GM12865 (cell line): ENCODE data around the gene TCF19.
"Not testable (repeated sequence)": the region's sequence is repeated elsewhere in the genome, so short reads cannot be mapped to it uniquely, and the experiment has no call there.

Experiments used
- DNase-seq: peaks from one replicate; pipeline ENCODE4 v3.0.0; 2010; ENCODE audit warnings: low read depth
- H3K4me3 ChIP-seq: 2 replicates; pipeline ENCODE4 v1.5.1; 2011; ENCODE audit warnings: mild to moderate bottlenecking, low read depth, low read length, control low read depth
- TF ChIP-seq, protein P1 (sequence below): IDR thresholded peaks from 2 replicates; pipeline ENCODE4 v1.5.1; 2011; ENCODE audit warnings: low read length, control low read depth, low read depth, inconsistent platforms; ENCODE audit not compliant: insufficient read depth; ENCODE audit errors: missing control alignments

The TCF19 gene

DNA sequence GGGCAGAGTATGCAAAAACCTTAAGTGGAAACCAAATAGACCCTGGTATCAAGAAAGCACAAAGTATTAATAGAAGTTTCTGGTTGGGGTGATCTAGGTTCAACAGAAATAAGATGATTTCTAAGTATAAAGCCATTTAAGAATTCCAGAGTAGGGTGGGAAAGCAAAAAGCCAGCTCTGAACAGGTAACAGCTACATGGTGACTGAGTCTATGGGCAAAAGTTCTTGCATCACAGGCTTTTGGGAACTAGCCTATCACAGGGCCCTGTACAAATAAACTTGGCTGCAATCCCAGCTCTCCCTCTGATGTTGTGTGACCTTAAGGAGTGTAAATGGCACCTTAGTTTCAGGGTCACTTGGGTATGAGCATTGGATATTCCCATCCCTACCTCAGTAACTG lies 5.5 kb downstream of the TCF19 start:
- TF ChIP-seq, protein P1, sequence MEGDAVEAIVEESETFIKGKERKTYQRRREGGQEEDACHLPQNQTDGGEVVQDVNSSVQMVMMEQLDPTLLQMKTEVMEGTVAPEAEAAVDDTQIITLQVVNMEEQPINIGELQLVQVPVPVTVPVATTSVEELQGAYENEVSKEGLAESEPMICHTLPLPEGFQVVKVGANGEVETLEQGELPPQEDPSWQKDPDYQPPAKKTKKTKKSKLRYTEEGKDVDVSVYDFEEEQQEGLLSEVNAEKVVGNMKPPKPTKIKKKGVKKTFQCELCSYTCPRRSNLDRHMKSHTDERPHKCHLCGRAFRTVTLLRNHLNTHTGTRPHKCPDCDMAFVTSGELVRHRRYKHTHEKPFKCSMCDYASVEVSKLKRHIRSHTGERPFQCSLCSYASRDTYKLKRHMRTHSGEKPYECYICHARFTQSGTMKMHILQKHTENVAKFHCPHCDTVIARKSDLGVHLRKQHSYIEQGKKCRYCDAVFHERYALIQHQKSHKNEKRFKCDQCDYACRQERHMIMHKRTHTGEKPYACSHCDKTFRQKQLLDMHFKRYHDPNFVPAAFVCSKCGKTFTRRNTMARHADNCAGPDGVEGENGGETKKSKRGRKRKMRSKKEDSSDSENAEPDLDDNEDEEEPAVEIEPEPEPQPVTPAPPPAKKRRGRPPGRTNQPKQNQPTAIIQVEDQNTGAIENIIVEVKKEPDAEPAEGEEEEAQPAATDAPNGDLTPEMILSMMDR = no peak
- H3K4me3 ChIP-seq = peak overlapping the region; percentile 13; the same call in 1 of the 2 replicates
- peak; percentile 33 for DNase-seq

DNA sequence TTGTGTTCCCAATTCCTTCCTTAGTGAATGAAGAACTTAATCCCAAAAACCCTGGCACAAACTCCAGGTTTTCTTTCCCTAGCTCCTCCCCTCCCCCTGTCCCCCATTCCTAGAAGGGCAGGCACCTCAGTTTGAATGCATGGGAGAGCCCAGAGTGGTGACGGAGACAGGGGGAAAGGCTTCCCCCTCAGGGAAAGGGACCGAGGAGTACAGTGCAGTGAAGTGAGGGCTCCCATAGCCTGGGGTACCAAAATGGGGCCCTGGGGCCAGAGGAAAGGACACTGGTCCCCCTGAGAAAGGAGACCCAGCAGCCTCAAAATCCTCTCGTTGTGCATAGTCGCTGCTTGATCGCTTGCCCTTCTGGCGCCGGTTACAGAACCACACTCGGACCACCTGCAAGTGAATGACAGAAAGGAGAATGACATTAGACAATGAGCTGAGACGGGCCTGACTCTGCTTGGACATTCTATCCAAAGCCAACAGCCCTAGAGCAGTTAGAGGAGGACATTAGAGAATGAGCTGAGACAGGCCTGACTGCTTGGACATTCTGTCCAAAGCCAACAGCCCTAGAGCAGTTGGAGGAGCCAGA lies 6.2 kb downstream of the TCF19 start:
- peak overlapping the region; percentile 16 for H3K4me3 ChIP-seq
- DNase-seq = not testable (repeated sequence)

DNA sequence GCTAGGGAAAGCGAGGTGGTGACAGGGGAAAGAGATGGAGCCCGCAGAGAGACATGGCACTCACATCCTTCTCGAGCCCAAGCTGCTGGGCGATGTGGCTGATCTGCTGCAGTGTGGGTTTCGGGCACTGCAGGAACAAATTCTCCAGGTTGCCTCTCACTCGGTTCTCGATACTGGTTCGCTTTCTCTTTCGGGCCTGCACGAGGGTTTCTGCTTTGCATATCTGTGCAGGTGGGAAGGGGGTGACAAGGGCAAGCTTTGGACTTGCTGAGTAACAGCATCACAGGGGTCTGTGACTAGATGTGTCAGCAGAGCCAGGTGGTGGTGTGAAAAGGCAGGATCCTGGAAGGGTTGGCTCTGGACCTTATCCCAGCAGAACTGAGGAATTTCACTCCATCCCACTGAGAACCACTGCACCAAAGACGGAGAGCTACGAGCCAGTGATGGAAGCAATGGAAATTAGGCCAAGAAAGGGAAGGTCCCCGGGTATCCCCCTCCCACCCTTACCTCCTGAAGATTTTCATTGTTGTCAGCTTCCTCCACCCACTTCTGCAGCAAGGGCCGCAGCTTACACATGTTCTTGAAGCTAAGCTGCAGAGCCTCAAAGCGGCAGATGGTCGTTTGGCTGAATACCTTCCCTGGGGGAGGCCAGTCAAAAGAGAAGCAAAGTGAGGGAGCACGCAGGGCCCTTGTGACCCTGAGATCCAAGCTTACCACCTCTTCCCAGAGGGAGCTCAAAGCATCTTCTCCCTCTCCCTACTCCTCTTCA lies 6.9 kb downstream of the TCF19 start:
- peak overlapping the region; percentile 25 for H3K4me3 ChIP-seq
- peak; percentile 88 for DNase-seq

DNA sequence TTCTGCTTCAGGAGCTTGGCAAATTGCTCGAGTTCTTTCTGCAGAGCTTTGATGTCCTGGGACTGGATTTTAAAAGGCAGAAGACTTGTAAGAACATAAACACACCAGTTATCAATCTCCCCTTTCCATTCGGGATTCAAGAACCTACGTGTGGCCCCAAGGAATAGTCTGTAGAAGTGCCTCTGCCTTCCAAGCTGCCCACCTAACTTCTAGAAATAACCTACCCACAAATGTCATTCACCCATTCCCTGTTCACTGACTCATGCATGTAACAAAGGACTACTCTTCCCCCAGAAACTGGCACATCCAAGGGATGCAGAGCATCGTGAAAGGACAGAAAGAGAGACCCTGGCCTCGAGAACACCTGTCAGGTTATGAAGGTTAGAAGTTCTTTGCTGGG lies 7.6 kb downstream of the TCF19 start:
- H3K4me3 ChIP-seq = no peak overlapping the region
- DNase-seq = no peak
- TF ChIP-seq, protein P1 = no peak

DNA sequence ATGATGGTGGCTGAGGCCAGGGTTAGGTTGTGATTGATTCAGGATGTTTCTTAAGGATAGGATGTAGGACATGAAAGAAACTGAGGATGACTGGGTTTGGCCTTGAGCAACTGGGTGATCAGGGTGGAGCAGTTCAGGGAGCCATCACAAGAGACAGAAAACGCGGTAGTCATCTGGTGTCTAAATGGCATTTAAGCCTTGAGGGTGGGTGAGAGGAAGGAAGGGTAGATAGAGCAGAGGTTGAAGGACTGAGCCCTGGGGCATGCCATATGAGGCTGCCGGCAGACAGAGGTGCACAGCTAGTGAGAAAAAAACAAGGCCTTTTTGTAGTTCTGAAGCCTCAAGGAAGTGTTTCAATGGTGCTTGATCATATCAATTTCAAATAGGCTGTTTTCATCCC lies 10.2 kb downstream of the TCF19 start:
- TF ChIP-seq, protein P1 = no peak
- no peak for DNase-seq
- H3K4me3 ChIP-seq = no peak overlapping the region

DNA sequence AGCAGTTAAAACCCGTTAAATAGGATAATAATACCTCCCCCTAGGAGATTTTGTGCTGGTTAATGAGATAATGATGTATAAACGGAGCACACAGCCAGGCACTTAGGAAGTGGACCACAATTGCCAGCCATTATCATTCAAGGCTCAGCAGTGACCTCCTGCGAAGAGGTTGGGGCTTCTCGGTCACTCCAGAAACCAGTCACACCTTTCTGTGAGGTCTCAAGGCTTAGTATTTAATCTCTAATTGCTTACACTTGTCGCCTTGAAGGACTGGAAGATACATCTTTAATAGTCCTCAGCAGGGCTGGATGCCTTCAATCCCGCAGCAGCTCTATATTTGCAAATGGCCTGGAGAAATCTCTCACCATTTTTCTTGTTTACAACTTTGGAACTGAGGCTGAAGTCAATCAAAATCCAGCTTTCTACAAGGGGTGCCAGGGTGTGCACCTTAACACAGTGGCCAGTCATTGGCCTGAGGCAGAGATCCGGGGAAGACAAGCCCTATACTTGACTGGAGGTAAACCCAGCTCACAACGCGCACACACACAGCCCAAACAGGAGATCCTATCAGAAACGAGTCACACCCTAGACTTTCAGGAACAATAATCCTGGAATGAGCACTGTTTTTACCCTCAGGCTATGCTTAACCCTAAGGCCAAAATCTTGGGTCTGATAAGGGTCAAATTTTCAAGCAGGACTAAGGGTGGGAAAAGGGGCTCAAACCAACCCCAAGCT lies 10.9 kb downstream of the TCF19 start:
- TF ChIP-seq, protein P1 = no peak
- H3K4me3 ChIP-seq = no peak overlapping the region
- DNase-seq = no peak

DNA sequence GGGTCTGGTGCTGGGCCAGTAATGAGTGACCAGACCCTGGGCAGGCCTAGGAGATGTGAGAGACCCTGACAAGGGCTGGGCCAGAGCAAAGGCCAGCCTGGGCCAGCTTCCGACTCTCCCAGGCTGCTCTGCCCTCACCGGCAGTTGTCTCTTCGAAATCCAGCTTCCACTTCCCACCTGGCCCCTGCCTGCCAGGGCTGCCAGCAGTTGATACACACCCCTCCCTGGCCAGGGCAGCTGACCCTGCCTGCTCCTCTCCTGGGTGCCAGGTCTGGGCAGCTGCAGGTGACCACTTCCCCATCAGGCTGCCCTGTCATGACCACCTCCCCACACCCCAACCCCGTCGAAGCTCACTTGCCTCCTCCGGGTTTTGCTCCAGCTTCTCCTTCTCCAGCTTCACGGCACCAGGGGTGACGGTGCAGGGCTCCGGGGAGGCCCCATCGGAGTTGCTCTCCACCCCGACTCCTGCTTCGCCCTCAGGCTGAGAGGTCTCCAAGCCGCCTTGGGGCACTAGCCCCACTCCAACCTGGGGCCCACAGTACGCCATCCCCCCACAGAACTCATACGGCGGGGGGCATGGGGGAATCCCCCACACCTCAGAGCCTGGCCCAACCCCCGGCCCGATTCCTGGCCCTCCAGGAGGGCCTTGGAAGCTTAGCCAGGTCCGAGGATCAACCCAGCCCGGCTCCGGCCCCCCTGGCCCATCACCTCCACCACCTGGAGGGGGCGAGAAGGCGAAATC lies 11.6 kb downstream of the TCF19 start:
- DNase-seq, H3K4me3 ChIP-seq: not testable (repeated sequence)

DNA sequence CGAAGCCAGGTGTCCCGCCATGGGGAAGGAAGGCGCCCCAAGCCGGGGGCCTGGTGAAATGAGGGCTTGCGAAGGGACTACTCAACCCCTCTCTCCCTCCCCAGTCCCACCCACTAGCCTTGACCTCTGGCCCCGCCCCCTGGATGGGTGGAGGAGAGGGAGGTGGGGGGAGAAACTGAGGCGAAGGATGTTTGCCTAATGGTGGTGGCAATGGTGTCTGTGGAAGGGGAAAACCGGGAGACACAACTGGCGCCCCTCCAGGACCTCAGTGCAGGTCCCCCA lies 12.2 kb downstream of the TCF19 start, which contains the start of gene POU5F1:
TSS of gene POU5F1 (minus strand) at position 83 of the 282 bp plus-strand sequence. CDS start at position 21, 62 bp downstream.
- H3K4me3 ChIP-seq = no peak within 1 kb of the TSS
- DNase-seq = no peak

More for the DNA sequence above, 12.2 kb downstream of the TCF19 start, which contains the start of gene POU5F1:
- TF ChIP-seq, protein P1 = no peak
